ENCODE results near the gene ATP2C2. TPM values are rescaled to one million over a fixed set of nuclear protein-coding genes. Genes with fewer than 3 reads are reported as not detected.
A peak's percentile ranks its signal among the peaks of the same experiment; 100 is the strongest.

Gene ATP2C2
- polyA plus RNA-seq, 1 donor (not counting 4 experiments of a cell fraction or from before 2014, with no cell fraction given) = 0.96 TPM

DNA sequence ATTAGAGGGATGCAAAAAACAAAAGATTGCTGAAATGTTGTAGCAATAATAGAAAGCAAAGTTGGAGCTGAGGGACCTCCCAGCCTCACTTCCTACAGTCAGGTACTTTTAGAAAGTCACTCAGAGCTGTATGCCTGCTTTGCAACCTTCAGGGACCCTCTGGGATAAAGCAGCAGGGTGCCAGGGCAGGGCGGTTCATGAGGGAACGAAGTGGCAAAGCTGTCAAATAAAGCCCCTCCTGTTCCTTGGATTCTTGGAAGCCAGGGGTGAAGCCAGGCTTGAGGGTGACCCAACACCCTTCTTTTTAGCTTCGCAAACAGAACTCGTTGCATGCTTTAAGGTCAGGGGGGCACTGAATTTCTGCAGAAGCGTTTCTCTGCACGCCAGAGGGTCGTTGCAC is 767 bp downstream of the ATP2C2 start:
- Histone ChIP-seq H3K9ac (ENCODE audit: control insufficient read depth, extremely low read depth, insufficient read depth, low read length) (no peak overlapping the region), H3K36me3 (ENCODE audit: control insufficient read depth in 2 of 2, extremely low read depth in 1 of 2, insufficient read depth in 2 of 2, low read length in 2 of 2) (no peaks in the 10 kb centered on the region), H3K4me1 (ENCODE audit: control insufficient read depth, extremely low read depth, insufficient read depth, low read length) (peaks cover 23% of the 10 kb centered on the region), H3K4me3 (ENCODE audit: control insufficient read depth in 2 of 3, extremely low read depth in 1 of 3, insufficient read depth in 2 of 3, low read depth in 1 of 3, low read length in 3 of 3) (no peak overlapping the region), H3K9me3 (ENCODE audit: control insufficient read depth, low read depth, low read length) (no peaks in the 10 kb centered on the region), H3K9me1 (ENCODE audit: control insufficient read depth, extremely low read depth, insufficient read depth, low read length) (no peaks in the 10 kb centered on the region), H3K4me2 (ENCODE audit: control insufficient read depth, extremely low read depth, insufficient read depth, low read depth, low read length) (peak overlapping the region; percentile 81), H3K27me3 (ENCODE audit: control insufficient read depth, extremely low read depth, insufficient read depth, low read length) (peaks cover 27% of the 10 kb centered on the region), H3K79me2 (ENCODE audit: control insufficient read depth, insufficient read depth, low read length) (no peaks in the 10 kb centered on the region), H2AFZ (ENCODE audit: control insufficient read depth, low read length) (no peak overlapping the region), H3K27ac (ENCODE audit: control insufficient read depth, insufficient read depth, low read length) (no peak overlapping the region), H4K20me1 (ENCODE audit: control insufficient read depth, extremely low read depth, insufficient read depth, low read length) (no peaks in the 10 kb centered on the region)
- no peak for DNase-seq (ENCODE audit: low read depth, low spot score)
- dilution Hi-C loops (cut with MboI; ENCODE audit: extremely low pct_ligation_motif_present, low sequenced_read_pairs) = no loop called here
- TF ChIP-seq CTCF (optimal IDR thresholded peaks at IDR 0.05 in 1 of 3, IDR thresholded peaks at IDR 0.05 in 1 of 3, conservative IDR thresholded peaks at IDR 0.05 in 1 of 3; ENCODE audit: extremely low read depth in 1 of 3, insufficient read depth in 2 of 3, low read length in 3 of 3) = no peak
- FAIRE-seq = no peak

DNA sequence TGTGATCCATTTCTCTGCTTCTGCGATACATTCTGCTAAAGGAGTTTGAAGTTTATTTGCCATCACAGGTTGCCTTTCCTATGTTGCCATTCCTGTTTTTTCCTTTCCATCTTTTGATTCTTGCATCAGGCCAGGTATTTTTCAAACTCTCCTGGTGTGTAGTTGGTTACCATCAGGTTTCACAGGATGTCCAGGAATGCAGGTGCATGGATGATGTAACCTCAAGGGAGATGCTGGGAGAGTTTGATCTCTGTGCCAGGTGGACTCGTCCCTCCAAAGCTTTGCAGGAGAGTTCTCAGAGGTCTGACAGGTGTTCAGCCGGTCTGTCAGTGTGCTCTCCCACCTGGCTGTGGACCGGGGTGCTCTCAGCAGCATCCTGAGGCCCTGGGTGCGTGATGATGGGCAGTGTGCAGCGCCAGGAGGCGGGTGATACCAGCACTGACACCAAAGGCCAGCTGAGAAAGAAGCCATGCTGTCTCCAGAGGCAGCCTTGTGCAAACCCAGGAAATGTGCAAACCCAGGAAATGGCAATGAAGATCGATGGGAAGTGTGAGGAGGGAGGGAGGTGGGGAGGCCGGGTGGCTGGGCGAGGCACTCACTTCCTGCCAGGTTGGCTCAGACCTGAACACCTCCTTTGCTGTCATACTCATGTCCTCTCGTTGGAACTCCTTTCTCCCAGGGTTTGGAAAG is 1.7 kb downstream of the ATP2C2 start:
- Histone ChIP-seq H3K4me3 (ENCODE audit: control insufficient read depth in 2 of 3, extremely low read depth in 1 of 3, insufficient read depth in 2 of 3, low read depth in 1 of 3, low read length in 3 of 3) (peak overlapping the region in 1 of 3 experiments; percentile 37), H3K27me3 (ENCODE audit: control insufficient read depth, extremely low read depth, insufficient read depth, low read length) (peaks cover 27% of the 10 kb centered on the region), H3K9ac (ENCODE audit: control insufficient read depth, extremely low read depth, insufficient read depth, low read length) (no peak overlapping the region), H4K20me1 (ENCODE audit: control insufficient read depth, extremely low read depth, insufficient read depth, low read length) (no peaks in the 10 kb centered on the region), H3K4me1 (ENCODE audit: control insufficient read depth, extremely low read depth, insufficient read depth, low read length) (peaks cover 23% of the 10 kb centered on the region), H3K36me3 (ENCODE audit: control insufficient read depth in 2 of 2, extremely low read depth in 1 of 2, insufficient read depth in 2 of 2, low read length in 2 of 2) (no peaks in the 10 kb centered on the region), H3K79me2 (ENCODE audit: control insufficient read depth, insufficient read depth, low read length) (no peaks in the 10 kb centered on the region), H3K4me2 (ENCODE audit: control insufficient read depth, extremely low read depth, insufficient read depth, low read depth, low read length) (peak overlapping the region; percentile 37), H3K9me1 (ENCODE audit: control insufficient read depth, extremely low read depth, insufficient read depth, low read length) (no peaks in the 10 kb centered on the region), H3K27ac (ENCODE audit: control insufficient read depth, insufficient read depth, low read length) (no peak overlapping the region), H3K9me3 (ENCODE audit: control insufficient read depth, low read depth, low read length) (no peaks in the 10 kb centered on the region), H2AFZ (ENCODE audit: control insufficient read depth, low read length) (peak overlapping the region; percentile 15)
- DNase-seq (ENCODE audit: low read depth, low spot score) (no peak), FAIRE-seq (no peak)
- dilution Hi-C loops (cut with MboI; ENCODE audit: extremely low pct_ligation_motif_present, low sequenced_read_pairs) = no loop called here
- TF ChIP-seq EZH2 (IDR thresholded peaks at IDR 0.05; ENCODE audit: low read length) = no peak
- no peak for TF ChIP-seq CTCF (optimal IDR thresholded peaks at IDR 0.05 in 1 of 3, IDR thresholded peaks at IDR 0.05 in 1 of 3, conservative IDR thresholded peaks at IDR 0.05 in 1 of 3; ENCODE audit: extremely low read depth in 1 of 3, insufficient read depth in 2 of 3, low read length in 3 of 3)
